ENCODE data around the gene USP1. TPM values are rescaled to one million over a fixed set of nuclear protein-coding genes. Genes with fewer than 3 reads are reported as not detected.

USP1 gene
- polyA plus RNA-seq, 1 donor (not counting 4 experiments of a cell fraction or from before 2014, with no cell fraction given) = 12.0 TPM

- Histone ChIP-seq H4K20me1 (ENCODE audit: control insufficient read depth, extremely low read depth, insufficient read depth, low read length) (peaks cover 2% of the 10 kb centered on the region), H3K4me2 (ENCODE audit: control insufficient read depth, extremely low read depth, insufficient read depth, low read depth, low read length) (peak overlapping the region; percentile 99), H3K9ac (ENCODE audit: control insufficient read depth, extremely low read depth, insufficient read depth, low read length) (peak overlapping the region; percentile 100), H3K9me3 (ENCODE audit: control insufficient read depth, low read depth, low read length) (no peaks in the 10 kb centered on the region), H3K9me1 (ENCODE audit: control insufficient read depth, extremely low read depth, insufficient read depth, low read length) (no peaks in the 10 kb centered on the region), H3K27ac (ENCODE audit: control insufficient read depth, insufficient read depth, low read length) (peak overlapping the region; percentile 97), H3K79me2 (ENCODE audit: control insufficient read depth, insufficient read depth, low read length) (peaks cover 34% of the 10 kb centered on the region), H3K4me1 (ENCODE audit: control insufficient read depth, extremely low read depth, insufficient read depth, low read length) (peaks cover 13% of the 10 kb centered on the region), H3K27me3 (ENCODE audit: control insufficient read depth, extremely low read depth, insufficient read depth, low read length) (no peaks in the 10 kb centered on the region), H3K4me3 (ENCODE audit: control insufficient read depth in 2 of 3, extremely low read depth in 1 of 3, insufficient read depth in 2 of 3, low read depth in 1 of 3, low read length in 3 of 3) (peak overlapping the region; percentile 58 to 94 (median 88)), H3K36me3 (ENCODE audit: control insufficient read depth in 2 of 2, extremely low read depth in 1 of 2, insufficient read depth in 2 of 2, low read length in 2 of 2) (peaks cover 0 to under 1% of the 10 kb centered on the region in 2 experiments), H2AFZ (ENCODE audit: control insufficient read depth, low read length) (peak overlapping the region; percentile 88)
- FAIRE-seq = no peak
- no peak for DNase-seq (ENCODE audit: low read depth, low spot score)
- dilution Hi-C loops (cut with MboI; ENCODE audit: extremely low pct_ligation_motif_present, low sequenced_read_pairs) = no loop called here
- TF ChIP-seq CTCF (optimal IDR thresholded peaks at IDR 0.05 in 1 of 3, IDR thresholded peaks at IDR 0.05 in 1 of 3, conservative IDR thresholded peaks at IDR 0.05 in 1 of 3; ENCODE audit: extremely low read depth in 1 of 3, insufficient read depth in 2 of 3, low read length in 3 of 3) (no peak), EZH2 (IDR thresholded peaks at IDR 0.05; ENCODE audit: low read length) (no peak)
These were observed 1.4 kb upstream of the USP1 start for GRCh38 chr1:62435231-62436038.

- Histone ChIP-seq H4K20me1 (ENCODE audit: control insufficient read depth, extremely low read depth, insufficient read depth, low read length) (peaks cover 2% of the 10 kb centered on the region), H3K9me1 (ENCODE audit: control insufficient read depth, extremely low read depth, insufficient read depth, low read length) (no peaks in the 10 kb centered on the region), H3K9me3 (ENCODE audit: control insufficient read depth, low read depth, low read length) (no peaks in the 10 kb centered on the region), H3K4me3 (ENCODE audit: control insufficient read depth in 2 of 3, extremely low read depth in 1 of 3, insufficient read depth in 2 of 3, low read depth in 1 of 3, low read length in 3 of 3) (peak overlapping the region; percentile 58 to 94 (median 88)), H3K9ac (ENCODE audit: control insufficient read depth, extremely low read depth, insufficient read depth, low read length) (peak overlapping the region; percentile 100), H3K27ac (ENCODE audit: control insufficient read depth, insufficient read depth, low read length) (peak overlapping the region; percentile 97), H3K4me2 (ENCODE audit: control insufficient read depth, extremely low read depth, insufficient read depth, low read depth, low read length) (peak overlapping the region; percentile 99), H3K36me3 (ENCODE audit: control insufficient read depth in 2 of 2, extremely low read depth in 1 of 2, insufficient read depth in 2 of 2, low read length in 2 of 2) (peaks cover 0 to 6% of the 10 kb centered on the region in 2 experiments), H2AFZ (ENCODE audit: control insufficient read depth, low read length) (peak overlapping the region; percentile 88), H3K79me2 (ENCODE audit: control insufficient read depth, insufficient read depth, low read length) (peaks cover 40% of the 10 kb centered on the region), H3K4me1 (ENCODE audit: control insufficient read depth, extremely low read depth, insufficient read depth, low read length) (peaks cover 13% of the 10 kb centered on the region), H3K27me3 (ENCODE audit: control insufficient read depth, extremely low read depth, insufficient read depth, low read length) (no peaks in the 10 kb centered on the region)
- dilution Hi-C loops (cut with MboI; ENCODE audit: extremely low pct_ligation_motif_present, low sequenced_read_pairs) = no loop called here
- DNase-seq (ENCODE audit: low read depth, low spot score) (no peak), FAIRE-seq (no peak)
- TF ChIP-seq EZH2 (IDR thresholded peaks at IDR 0.05; ENCODE audit: low read length) = no peak
- no peak for TF ChIP-seq CTCF (optimal IDR thresholded peaks at IDR 0.05 in 1 of 3, IDR thresholded peaks at IDR 0.05 in 1 of 3, conservative IDR thresholded peaks at IDR 0.05 in 1 of 3; ENCODE audit: extremely low read depth in 1 of 3, insufficient read depth in 2 of 3, low read length in 3 of 3)
These were observed 797 bp upstream of the USP1 start for GRCh38 chr1:62436039-62436465.
